ENCODE results near the gene FOXA2.

FOXA2 gene

DNA sequence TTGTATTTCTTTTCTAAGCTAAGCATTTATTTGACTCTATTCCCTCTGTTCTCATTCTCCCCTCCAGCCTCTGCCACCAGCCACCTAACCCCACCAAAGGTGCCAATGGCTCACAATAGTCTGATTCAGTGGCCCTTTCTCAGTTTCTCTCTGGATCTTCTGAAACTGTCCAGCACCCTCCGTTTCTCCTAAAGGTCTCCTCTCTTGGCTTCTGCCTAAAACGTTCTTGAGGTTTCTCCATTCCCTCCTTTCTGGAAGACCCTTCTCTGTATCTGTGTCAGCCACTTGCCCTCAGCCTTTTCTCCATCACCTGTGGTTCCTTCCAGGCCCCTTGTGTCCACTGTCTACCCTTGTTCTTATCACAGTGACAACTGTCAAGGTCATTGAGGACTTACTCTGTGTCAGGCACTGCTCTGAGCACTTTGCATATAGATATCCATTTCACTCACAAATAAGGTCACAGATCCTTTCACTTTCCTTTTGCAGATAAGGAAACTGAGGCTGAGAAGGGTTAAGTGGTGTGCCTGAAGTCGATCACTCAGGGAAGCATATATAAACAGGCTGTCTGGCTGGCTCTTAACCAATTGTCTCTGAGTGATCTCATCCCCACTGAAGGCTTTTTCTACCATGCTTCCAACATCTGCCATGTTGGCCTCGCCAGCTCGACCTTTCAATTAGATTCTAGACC is 48.1 kb downstream of the FOXA2 start:
- no peak for DNase-seq (ENCODE audit: low spot score)

DNA sequence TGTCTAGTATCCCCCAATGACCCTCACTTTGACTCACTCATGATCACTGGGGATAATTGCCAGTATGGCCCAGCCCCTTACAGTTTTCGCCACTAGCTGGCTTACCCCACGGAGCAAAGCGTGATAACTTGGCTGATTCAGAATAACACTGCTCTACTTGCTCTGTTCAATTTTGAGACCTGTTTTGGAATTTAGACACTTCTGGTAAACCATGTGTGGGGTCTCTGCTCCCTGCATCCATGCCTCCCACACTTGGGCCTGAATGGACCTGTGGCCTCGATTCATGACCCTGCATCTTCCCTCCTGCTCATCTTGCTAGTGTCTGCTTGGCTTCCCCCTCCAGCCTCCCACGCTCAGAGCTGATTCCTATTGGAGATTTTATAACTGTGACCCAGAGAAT is 48.9 kb downstream of the FOXA2 start:
- no peak for DNase-seq (ENCODE audit: low spot score)

DNA sequence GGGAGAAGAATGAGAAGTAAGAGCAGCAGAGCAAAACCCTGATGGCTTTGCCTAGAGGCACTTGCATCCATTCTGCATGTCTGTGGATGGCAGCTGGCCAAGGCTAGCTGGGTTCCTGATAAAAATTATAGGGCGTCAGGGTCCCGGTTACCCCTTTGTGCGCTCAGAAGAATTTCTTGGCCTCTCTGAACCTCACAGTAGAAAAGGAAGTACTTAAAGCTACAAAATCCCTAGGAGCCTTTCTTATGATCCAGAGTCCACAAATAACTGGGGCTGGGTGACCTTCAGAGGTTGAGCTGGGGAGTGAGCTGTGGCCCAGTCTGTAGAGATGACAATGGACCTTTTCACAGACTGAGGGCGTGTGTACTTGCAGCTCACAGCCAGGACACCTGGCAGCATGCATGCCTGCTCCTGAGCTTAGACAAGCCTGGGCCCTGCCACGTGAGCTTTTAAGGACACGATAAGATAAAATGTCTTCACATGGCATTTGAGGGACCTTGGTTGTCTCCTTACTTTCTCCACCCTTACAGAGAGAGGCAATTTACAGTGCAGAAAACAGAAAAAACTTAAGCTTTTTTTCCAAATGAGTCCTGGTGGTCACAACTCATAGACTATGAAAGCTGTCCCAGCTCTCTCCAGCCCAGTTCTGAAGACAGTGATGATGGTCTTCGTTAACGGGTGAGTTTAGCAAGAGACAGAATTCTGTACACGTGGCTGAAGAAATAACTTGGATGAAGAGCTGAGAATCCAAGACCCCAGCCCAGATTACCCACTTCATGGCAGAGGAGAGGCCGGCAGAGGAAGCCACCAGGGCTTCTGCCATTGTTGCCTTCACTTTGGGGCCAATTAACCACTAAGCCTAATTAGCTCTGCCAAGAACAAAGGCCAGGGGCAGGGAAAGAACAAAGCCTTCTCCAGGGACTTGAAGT is 50.3 kb downstream of the FOXA2 start:
- DNase-seq (ENCODE audit: low spot score): no peak

DNA sequence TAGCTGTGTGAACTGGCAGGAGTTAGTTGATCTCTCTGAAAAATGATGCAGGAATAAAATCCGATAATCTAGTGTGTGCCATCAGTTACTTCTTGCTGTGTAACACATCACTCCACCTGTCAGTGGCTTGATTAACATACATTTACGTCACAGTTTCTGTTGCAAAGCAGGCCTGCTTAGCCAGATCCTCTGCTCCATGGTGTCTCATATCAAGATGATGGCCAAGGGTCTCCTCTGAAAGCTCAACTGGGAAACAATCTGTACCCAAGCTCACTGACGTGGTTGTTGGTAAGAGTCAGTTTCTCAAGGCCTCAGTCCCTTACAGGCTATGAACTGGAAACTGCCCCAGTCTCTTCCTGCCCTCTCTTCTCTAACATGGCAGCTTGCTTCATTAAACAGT is 51.8 kb downstream of the FOXA2 start:
- DNase-seq (ENCODE audit: low spot score): no peak

DNA sequence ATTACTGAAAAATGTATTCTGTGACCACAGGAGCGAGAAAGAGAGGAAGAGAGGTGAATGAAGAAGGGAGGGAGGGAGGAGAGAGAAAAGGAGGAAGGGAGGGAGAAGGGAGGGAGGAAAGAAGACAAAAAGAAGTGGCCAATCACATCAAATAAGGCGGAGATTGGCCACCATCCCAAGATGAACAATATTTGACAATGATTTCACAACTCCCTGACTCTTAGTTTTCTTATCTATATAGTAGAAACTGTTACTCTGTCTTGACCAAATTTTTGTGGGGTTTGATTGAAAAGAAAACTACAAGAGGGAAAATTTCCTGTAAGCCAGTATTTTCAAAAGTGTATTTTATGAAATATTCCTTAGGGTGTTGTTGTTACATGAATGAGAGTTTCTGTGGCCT is 52.6 kb downstream of the FOXA2 start:
- DNase-seq (ENCODE audit: low spot score): no peak

DNA sequence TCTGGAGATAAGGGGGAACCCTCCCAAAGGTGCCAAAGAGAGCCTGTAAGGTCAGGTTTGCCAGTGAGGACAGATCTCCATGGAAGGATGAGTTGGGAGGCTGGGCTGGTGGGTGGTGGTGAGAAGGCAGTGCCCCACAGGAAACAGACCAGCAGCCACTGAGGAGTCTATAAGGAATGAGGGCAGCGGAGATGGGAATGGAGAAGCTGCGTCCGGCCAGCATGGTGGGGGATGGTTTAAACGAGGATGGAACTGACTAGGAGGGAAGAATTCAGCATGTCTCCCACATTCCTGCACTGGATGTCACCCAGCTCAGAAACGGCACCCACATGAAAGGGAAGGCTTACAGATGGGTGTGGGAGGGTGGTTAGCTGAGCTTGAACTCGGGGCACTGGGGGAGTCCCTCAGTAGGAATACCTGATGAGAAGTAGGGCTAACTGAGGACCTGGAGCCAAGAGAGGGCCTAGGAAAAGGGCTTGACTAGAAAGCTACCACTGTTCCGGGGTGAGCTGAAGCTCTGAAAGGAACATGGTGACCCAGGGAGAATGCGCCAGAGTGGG is 53.2 kb downstream of the FOXA2 start:
- DNase-seq (ENCODE audit: low spot score): no peak

All from kidney capillary endothelial cell (primary cell).